HAP-1 (cell line): ENCODE results near the gene ATXN2L.
"Not testable (repeated sequence)": the region's sequence is repeated elsewhere in the genome, so short reads cannot be mapped to it uniquely, and the experiment has no call there.

Experiments
- DNase-seq, 2 experiments: peaks; one replicate each; pipeline ENCODE4 v3.0.0-alpha.2; 2016 to 2020; ENCODE audit warnings: low spot score in 2 of 2
- H3K27me3 ChIP-seq: fragments of 250-450 bp; sonication (Bioruptor Pico); 2 replicates; pipeline ENCODE4 v1.5.1; 2020; ENCODE audit warnings: low read depth, mild to moderate bottlenecking, moderate library complexity
- H3K36me3 ChIP-seq: fragments of 250-450 bp; sonication (Bioruptor Pico); replicated peaks from 2 replicates; pipeline ENCODE4 v1.5.1; 2020; ENCODE audit warnings: mild to moderate bottlenecking
- H3K4me1 ChIP-seq: fragments of 250-450 bp; sonication (Bioruptor Pico); 2 replicates; pipeline ENCODE4 v1.5.1; 2020; ENCODE audit warnings: mild to moderate bottlenecking
- H3K4me3 ChIP-seq: fragments of 250-450 bp; sonication (Bioruptor Pico); 2 replicates; pipeline ENCODE4 v1.5.1; 2020; ENCODE audit warnings: mild to moderate bottlenecking, moderate library complexity
- H3K9me3 ChIP-seq: fragments of 250-450 bp; sonication (Bioruptor Pico); 2 replicates; pipeline ENCODE4 v1.5.1; 2020; ENCODE audit warnings: mild to moderate bottlenecking, moderate library complexity
- in situ Hi-C: fragments of 300-500 bp; cut with MboI; formaldehyde crosslinking; loops from 3 replicates; pipeline ENCODE4 v1.14.3; 2020; ENCODE audit warnings: low sequenced_read_pairs, inconsistent platforms, mixed read lengths

ATXN2L gene

GRCh38 chr16:28880589-28880915 is 57.8 kb downstream of the ATXN2L start:
- no peaks in the 10 kb centered on the region for H3K9me3 ChIP-seq
- no peak overlapping the region for H3K4me3 ChIP-seq
- no peak for DNase-seq
- H3K27me3 ChIP-seq = no peaks in the 10 kb centered on the region
- no peaks in the 10 kb centered on the region for H3K36me3 ChIP-seq
- peaks cover 8% of the 10 kb centered on the region for H3K4me1 ChIP-seq
- in situ Hi-C loops = no loop called here

GRCh38 chr16:28880955-28881354 is 58.2 kb downstream of the ATXN2L start:
- H3K4me3 ChIP-seq = no peak overlapping the region
- in situ Hi-C loops = no loop called here
- no peaks in the 10 kb centered on the region for H3K36me3 ChIP-seq
- H3K9me3 ChIP-seq = no peaks in the 10 kb centered on the region
- H3K4me1 ChIP-seq = peaks cover 8% of the 10 kb centered on the region
- H3K27me3 ChIP-seq = no peaks in the 10 kb centered on the region
- DNase-seq = no peak

- H3K9me3 ChIP-seq, H3K36me3 ChIP-seq, H3K27me3 ChIP-seq, in situ Hi-C loops, DNase-seq, H3K4me1 ChIP-seq, H3K4me3 ChIP-seq: not testable (repeated sequence)
Observed at GRCh38 chr16:28881565-28881964, 58.8 kb downstream of the ATXN2L start.

- in situ Hi-C loops = no loop called here
- H3K4me3 ChIP-seq = no peak overlapping the region
- H3K27me3 ChIP-seq = no peaks in the 10 kb centered on the region
- H3K9me3 ChIP-seq = no peaks in the 10 kb centered on the region
- H3K4me1 ChIP-seq = peaks cover 8% of the 10 kb centered on the region
- H3K36me3 ChIP-seq = no peaks in the 10 kb centered on the region
- no peak for DNase-seq
Observed at GRCh38 chr16:28882551-28883160, 59.9 kb downstream of the ATXN2L start.

- H3K4me3 ChIP-seq = no peak overlapping the region
- no peak for DNase-seq
- no peaks in the 10 kb centered on the region for H3K36me3 ChIP-seq
- H3K9me3 ChIP-seq = no peaks in the 10 kb centered on the region
- in situ Hi-C loops = no loop called here
- H3K27me3 ChIP-seq = no peaks in the 10 kb centered on the region
- peaks cover 8% of the 10 kb centered on the region for H3K4me1 ChIP-seq
Observed at GRCh38 chr16:28883221-28883996, 60.6 kb downstream of the ATXN2L start.

- H3K9me3 ChIP-seq = no peaks in the 10 kb centered on the region
- H3K4me3 ChIP-seq = no peak overlapping the region
- H3K27me3 ChIP-seq = no peaks in the 10 kb centered on the region
- no peaks in the 10 kb centered on the region for H3K36me3 ChIP-seq
- in situ Hi-C loops = no loop called here
- no peak for DNase-seq
- 0 out of 2 replicates have a peak, but pooled peaks cover 3% of the 10 kb centered on the region for H3K4me1 ChIP-seq
Observed at GRCh38 chr16:28884045-28884444, 61.2 kb downstream of the ATXN2L start.
